ENCODE data around the gene ATP8A2.
A peak's percentile ranks its signal among the peaks of the same experiment; 100 is the strongest.

The ATP8A2 gene

GRCh38 chr13:25865391-25865790 is 493.6 kb downstream of the ATP8A2 start:
- Mint-ChIP-seq H3K36me3 (ENCODE audit: low read depth) (no peaks in the 10 kb centered on the region), H3K27ac (no peak overlapping the region), H3K4me3 (no peak overlapping the region), H3K9me3 (no peaks in the 10 kb centered on the region), H3K27me3 (ENCODE audit: low read depth, poor library complexity) (no peaks in the 10 kb centered on the region), H3K4me1 (peaks cover 77% of the 10 kb centered on the region)
- TF ChIP-seq CTCF (IDR thresholded peaks at IDR 0.05), result no peak
- no peak for DNase-seq

DNA sequence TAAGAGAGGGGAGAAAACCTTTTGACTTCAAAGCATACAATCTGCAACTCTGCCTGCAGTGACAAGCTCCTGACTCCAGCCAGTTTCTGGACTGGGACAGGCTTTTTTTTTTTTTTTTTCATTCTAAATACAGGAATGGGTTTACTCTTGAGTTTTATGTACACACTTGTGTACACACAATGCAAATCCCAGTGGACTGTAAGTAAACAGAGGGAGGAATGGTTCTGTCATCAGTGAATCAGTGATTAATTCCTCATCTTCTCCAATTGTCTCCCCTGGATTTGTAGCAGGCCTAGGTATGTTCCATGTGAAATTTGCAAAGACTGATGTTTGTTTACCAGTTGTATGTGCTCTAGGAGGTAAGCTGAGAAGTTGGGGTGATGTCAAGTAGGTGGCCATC is 495.3 kb downstream of the ATP8A2 start:
- peaks cover 77% of the 10 kb centered on the region for H3K4me1 Mint-ChIP-seq
- H3K9me3 Mint-ChIP-seq, result no peaks in the 10 kb centered on the region
- H3K4me3 Mint-ChIP-seq, result no peak overlapping the region
- no peak for DNase-seq
- no peaks in the 10 kb centered on the region for H3K36me3 Mint-ChIP-seq (ENCODE audit: low read depth)
- no peak for TF ChIP-seq CTCF (IDR thresholded peaks at IDR 0.05)
- no peak overlapping the region for H3K27ac Mint-ChIP-seq
- no peaks in the 10 kb centered on the region for H3K27me3 Mint-ChIP-seq (ENCODE audit: low read depth, poor library complexity)

GRCh38 chr13:25868490-25868889 is 496.7 kb downstream of the ATP8A2 start:
- peaks cover 4% of the 10 kb centered on the region for H3K9me3 Mint-ChIP-seq
- H3K27me3 Mint-ChIP-seq (ENCODE audit: low read depth, poor library complexity), result no peaks in the 10 kb centered on the region
- no peak overlapping the region for H3K4me3 Mint-ChIP-seq
- no peaks in the 10 kb centered on the region for H3K36me3 Mint-ChIP-seq (ENCODE audit: low read depth)
- no peak for TF ChIP-seq CTCF (IDR thresholded peaks at IDR 0.05)
- no peak for DNase-seq
- H3K27ac Mint-ChIP-seq, result peak overlapping the region; percentile 80
- H3K4me1 Mint-ChIP-seq, result peaks cover 82% of the 10 kb centered on the region

DNA sequence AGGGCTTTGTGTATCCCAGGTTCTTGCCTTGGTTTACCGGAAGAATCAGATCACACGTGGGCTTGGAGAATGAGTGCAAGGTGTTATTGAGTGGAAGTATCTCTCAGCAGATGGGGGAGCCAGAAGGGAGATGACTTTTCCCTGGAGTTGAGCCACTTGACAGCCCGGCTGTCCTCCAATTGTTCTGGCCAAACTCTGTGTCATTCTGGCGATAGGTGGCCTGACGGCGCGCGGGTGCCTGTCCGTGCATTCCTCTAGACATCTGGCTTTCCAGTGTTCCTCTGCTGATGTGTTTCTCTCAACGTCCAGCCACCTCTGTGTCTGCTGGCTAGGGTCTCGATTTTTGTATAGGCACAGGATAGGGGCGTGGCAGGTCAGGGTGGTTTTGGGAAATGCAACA is 498.2 kb downstream of the ATP8A2 start:
- no peak for TF ChIP-seq CTCF (IDR thresholded peaks at IDR 0.05)
- no peak for DNase-seq
- no peaks in the 10 kb centered on the region for H3K36me3 Mint-ChIP-seq (ENCODE audit: low read depth)
- peak overlapping the region; percentile 29 for H3K27ac Mint-ChIP-seq
- no peaks in the 10 kb centered on the region for H3K27me3 Mint-ChIP-seq (ENCODE audit: low read depth, poor library complexity)
- peaks cover 92% of the 10 kb centered on the region for H3K4me1 Mint-ChIP-seq
- no peak overlapping the region for H3K4me3 Mint-ChIP-seq
- H3K9me3 Mint-ChIP-seq, result peaks cover 11% of the 10 kb centered on the region

DNA sequence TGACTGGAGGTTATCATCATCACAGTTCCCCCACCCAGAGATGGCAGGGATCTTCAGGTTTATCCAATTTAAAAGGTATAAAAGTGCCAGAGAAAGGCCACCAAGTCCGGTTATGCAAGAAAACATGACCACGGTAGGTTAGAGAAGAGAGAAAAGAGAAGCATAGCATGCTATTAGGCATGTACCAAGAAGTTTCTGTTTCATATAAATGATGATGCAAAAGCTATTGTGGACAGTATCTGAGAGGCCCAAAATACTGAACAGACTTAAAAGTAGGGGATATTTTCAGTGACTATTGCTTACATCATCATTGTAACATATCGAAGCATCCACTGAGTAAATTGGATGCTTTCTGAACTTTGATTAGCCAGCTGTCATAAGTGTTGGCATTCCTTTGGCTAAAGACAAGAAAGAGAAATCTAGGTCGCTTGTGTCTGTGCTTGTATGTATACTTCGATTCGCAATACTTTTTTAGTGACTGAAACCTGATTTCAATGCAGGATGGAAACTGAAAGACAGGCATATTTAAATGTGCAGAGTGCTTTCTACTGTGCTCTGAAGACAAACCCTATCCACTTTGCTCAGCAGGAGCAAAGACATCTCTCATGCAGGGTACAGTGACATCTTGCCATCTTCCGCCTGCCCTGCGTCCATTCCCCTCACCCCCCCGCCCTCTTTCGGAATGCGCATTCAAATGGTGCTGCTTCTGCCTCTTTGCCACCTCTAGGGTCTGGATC is 499.8 kb downstream of the ATP8A2 start:
- Mint-ChIP-seq H3K4me1 (peaks cover 91% of the 10 kb centered on the region), H3K27ac (no peak overlapping the region), H3K27me3 (ENCODE audit: low read depth, poor library complexity) (no peaks in the 10 kb centered on the region), H3K9me3 (peaks cover 11% of the 10 kb centered on the region), H3K36me3 (ENCODE audit: low read depth) (no peaks in the 10 kb centered on the region), H3K4me3 (no peak overlapping the region)
- TF ChIP-seq CTCF (IDR thresholded peaks at IDR 0.05), result no peak
- DNase-seq, result no peak

All from nephron progenitor cell (in vitro differentiated cells).